Peyer's patch (tissue), 4 donors: ENCODE results near the gene NOCT. TPM values are rescaled to one million over a fixed set of nuclear protein-coding genes. Genes with fewer than 3 reads are reported as not detected.

ENCODE experiments used
- DNase-seq, 3 donors: peaks; one replicate each; pipeline ENCODE4 v3.0.0-alpha.2; 2017 to 2019
- H3K27ac ChIP-seq, 4 donors: fragments of 200-600 bp; sonication (generic); one replicate each; pipeline ENCODE4 v1.5.1; 2016 to 2019
- H3K27me3 ChIP-seq, 2 donors: fragments of 200-600 bp; sonication (generic); one replicate each; pipeline ENCODE4 v1.5.1; 2019
- H3K36me3 ChIP-seq, 3 donors: fragments of 200-600 bp; sonication (generic); one replicate each; pipeline ENCODE4 v1.5.1; 2016 to 2019
- H3K4me1 ChIP-seq, 4 donors: fragments of 200-600 bp; sonication (generic); one replicate each; pipeline ENCODE4 v1.5.1; 2016 to 2019
- H3K4me3 ChIP-seq, 4 donors: fragments of 200-600 bp; sonication (generic); 1 replicate in 3 of 4; 2 replicates in 1 of 4; pipeline ENCODE4 v1.5.1; 2016 to 2019; ENCODE audit warnings: mild to moderate bottlenecking in 1 of 4
- H3K9me3 ChIP-seq, 4 donors: fragments of 200-600 bp; sonication (generic); one replicate each; pipeline ENCODE4 v1.5.1; 2016 to 2019; ENCODE audit warnings: mild to moderate bottlenecking in 1 of 4
- POLR2A ChIP-seq, 2 donors: fragments of 450-650 bp; IDR thresholded peaks; one replicate each; pipeline ENCODE4 v1.5.1; 2017; ENCODE audit warnings: antibody characterized with exemption in 2 of 2, mild to moderate bottlenecking in 2 of 2, moderate library complexity in 2 of 2
- total RNA-seq, 4 donors: library from RNA; depleted of rRNA; stranded (reverse); fragments of >200 nt; gene quantifications; one replicate each; pipeline ENCODE4 v1.1.0, GENCODE V29; 2016
- TF ChIP-seq, protein P1 (sequence below), 6 experiments: fragments of 450-650 bp in 4 of 6; fragments of 200-600 bp in 2 of 6; sonication (generic) in 1 of 6; IDR thresholded peaks; one replicate each; pipeline ENCODE4 v1.5.1; 2017 to 2019; ENCODE audit warnings: antibody characterized with exemption in 6 of 6, mild to moderate bottlenecking in 3 of 6, moderate library complexity in 1 of 6

NOCT gene
- total RNA-seq, 4 donors from 2014 or later: 5.4 to 26.4 (median 11.0) TPM

DNA sequence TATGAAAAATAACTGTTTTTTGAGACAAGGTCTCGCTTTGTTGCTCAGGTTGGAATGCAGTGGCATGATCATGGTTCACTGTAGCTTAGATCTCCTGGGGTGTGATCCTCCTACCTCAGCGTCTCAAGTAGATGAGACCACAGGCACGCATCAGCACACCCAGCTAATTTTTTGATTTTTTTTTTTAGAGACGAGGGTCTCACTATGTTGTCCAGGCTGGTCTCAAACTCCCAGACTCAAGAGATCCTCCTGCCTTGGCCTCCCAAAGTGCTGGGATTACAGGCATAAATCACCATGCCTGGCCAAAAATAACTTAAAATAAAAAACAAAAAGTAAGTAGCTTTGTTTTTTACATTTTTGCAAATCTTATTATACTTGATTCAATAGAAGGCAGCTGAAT lies 63.3 kb downstream of the NOCT start:
- no peaks in the 10 kb centered on the region for H3K36me3 ChIP-seq
- H3K4me1 ChIP-seq: peaks cover 0 to 33% (median 5%) of the 10 kb centered on the region in 4 donors
- TF ChIP-seq, protein P1, sequence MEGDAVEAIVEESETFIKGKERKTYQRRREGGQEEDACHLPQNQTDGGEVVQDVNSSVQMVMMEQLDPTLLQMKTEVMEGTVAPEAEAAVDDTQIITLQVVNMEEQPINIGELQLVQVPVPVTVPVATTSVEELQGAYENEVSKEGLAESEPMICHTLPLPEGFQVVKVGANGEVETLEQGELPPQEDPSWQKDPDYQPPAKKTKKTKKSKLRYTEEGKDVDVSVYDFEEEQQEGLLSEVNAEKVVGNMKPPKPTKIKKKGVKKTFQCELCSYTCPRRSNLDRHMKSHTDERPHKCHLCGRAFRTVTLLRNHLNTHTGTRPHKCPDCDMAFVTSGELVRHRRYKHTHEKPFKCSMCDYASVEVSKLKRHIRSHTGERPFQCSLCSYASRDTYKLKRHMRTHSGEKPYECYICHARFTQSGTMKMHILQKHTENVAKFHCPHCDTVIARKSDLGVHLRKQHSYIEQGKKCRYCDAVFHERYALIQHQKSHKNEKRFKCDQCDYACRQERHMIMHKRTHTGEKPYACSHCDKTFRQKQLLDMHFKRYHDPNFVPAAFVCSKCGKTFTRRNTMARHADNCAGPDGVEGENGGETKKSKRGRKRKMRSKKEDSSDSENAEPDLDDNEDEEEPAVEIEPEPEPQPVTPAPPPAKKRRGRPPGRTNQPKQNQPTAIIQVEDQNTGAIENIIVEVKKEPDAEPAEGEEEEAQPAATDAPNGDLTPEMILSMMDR (IDR thresholded peaks at IDR 0.05): no peak
- TF ChIP-seq POLR2A (IDR thresholded peaks at IDR 0.05): no peak
- no peak overlapping the region for H3K4me3 ChIP-seq
- H3K9me3 ChIP-seq: no peaks in the 10 kb centered on the region
- H3K27ac ChIP-seq: no peak overlapping the region
- no peak for DNase-seq
- no peaks in the 10 kb centered on the region for H3K27me3 ChIP-seq

- H3K9me3 ChIP-seq: no peaks in the 10 kb centered on the region
- peak in 1 of 2 donors; percentile 50 for TF ChIP-seq POLR2A (IDR thresholded peaks at IDR 0.05)
- TF ChIP-seq, protein P1 (IDR thresholded peaks at IDR 0.05): peak in 2 of 6 experiments; percentile 4 to 8
- H3K27me3 ChIP-seq: no peaks in the 10 kb centered on the region
- peak overlapping the region; percentile 95 to 98 (median 96) for H3K27ac ChIP-seq
- no peaks in the 10 kb centered on the region for H3K36me3 ChIP-seq
- peak overlapping the region; percentile 78 to 87 (median 80) for H3K4me3 ChIP-seq
- peaks cover 0 to 20% (median 5%) of the 10 kb centered on the region in 4 donors for H3K4me1 ChIP-seq
- DNase-seq: peak; percentile 95 to 99 (median 96)
Observed at GRCh38 chr4:139082750-139083606, 67.4 kb downstream of the NOCT start.

DNA sequence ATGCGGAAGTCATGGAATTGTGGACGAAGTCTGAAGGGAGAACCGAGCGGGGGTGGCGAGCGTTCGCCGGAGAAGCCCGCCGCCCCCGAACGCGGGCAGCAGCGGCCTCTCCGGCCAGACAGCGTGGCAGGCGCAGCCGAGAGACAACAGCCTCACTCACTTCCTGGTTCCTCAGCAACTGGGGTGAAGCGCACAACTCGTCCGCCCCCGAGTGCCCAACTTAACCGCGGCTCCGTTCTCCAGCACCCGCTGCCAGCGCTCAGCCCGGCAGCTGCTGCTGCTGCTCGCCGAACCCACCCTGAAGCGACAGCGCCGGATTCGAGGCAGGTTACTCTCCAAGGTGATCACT lies 68.0 kb downstream of the NOCT start:
- Histone ChIP-seq H3K4me3 (peak overlapping the region; percentile 78 to 87 (median 80)), H3K27ac (peak overlapping the region; percentile 95 to 98 (median 96)), H3K36me3 (no peaks in the 10 kb centered on the region), H3K27me3 (no peaks in the 10 kb centered on the region), H3K4me1 (peaks cover 0 to 16% (median 5%) of the 10 kb centered on the region in 4 donors), H3K9me3 (no peaks in the 10 kb centered on the region)
- DNase-seq: peak in 2 of 3 donors; percentile 82
- TF ChIP-seq, protein P1 (IDR thresholded peaks at IDR 0.05): peak in 2 of 6 experiments; percentile 2 to 5
- no peak for TF ChIP-seq POLR2A (IDR thresholded peaks at IDR 0.05)

- Histone ChIP-seq H3K36me3 (no peaks in the 10 kb centered on the region), H3K4me3 (peak overlapping the region; percentile 78 to 87 (median 80)), H3K9me3 (no peaks in the 10 kb centered on the region), H3K4me1 (peaks cover 0 to 13% (median 5%) of the 10 kb centered on the region in 4 donors), H3K27ac (peak overlapping the region; percentile 95 to 98 (median 96)), H3K27me3 (no peaks in the 10 kb centered on the region)
- peak; percentile 60 to 61 for TF ChIP-seq POLR2A (IDR thresholded peaks at IDR 0.05)
- TF ChIP-seq, protein P1 (IDR thresholded peaks at IDR 0.05): peak in 4 of 6 experiments; percentile 41 to 47 (median 44)
- peak; percentile 85 to 95 (median 93) for DNase-seq
Observed at GRCh38 chr4:139083956-139084803, 68.6 kb downstream of the NOCT start.

GRCh38 chr4:139084804-139085093 lies 69.2 kb downstream of the NOCT start:
- no peaks in the 10 kb centered on the region for H3K27me3 ChIP-seq
- peak overlapping the region; percentile 95 to 98 (median 96) for H3K27ac ChIP-seq
- TF ChIP-seq POLR2A (IDR thresholded peaks at IDR 0.05): no peak
- TF ChIP-seq, protein P1 (IDR thresholded peaks at IDR 0.05): no peak
- H3K4me1 ChIP-seq: peaks cover 0 to 13% (median 5%) of the 10 kb centered on the region in 4 donors
- H3K4me3 ChIP-seq: peak overlapping the region; percentile 78 to 87 (median 80)
- no peaks in the 10 kb centered on the region for H3K9me3 ChIP-seq
- no peaks in the 10 kb centered on the region for H3K36me3 ChIP-seq
- no peak for DNase-seq
